ENCODE measurements around the gene CLK1. TPM values are rescaled to one million over a fixed set of nuclear protein-coding genes. Genes with fewer than 3 reads are reported as not detected.

CLK1 gene
- total RNA-seq, 1 donor from 2014 or later = 179 TPM

GRCh38 chr2:200811333-200812121 lies 52.9 kb downstream of the CLK1 start, which contains the start of gene BZW1:
Gene BZW1 (plus strand): TSS chr2:200811910. CDS start chr2:200813218, 1,308 bp downstream.
- DNase-seq = peak; percentile 99

- DNase-seq = no peak
Measured at GRCh38 chr2:200810998-200811332, 53.5 kb downstream of the CLK1 start.

GRCh38 chr2:200810252-200810997 lies 54.0 kb downstream of the CLK1 start:
- peak; percentile 13 for DNase-seq

- no peak for DNase-seq
Measured at GRCh38 chr2:200809506-200810251, 54.8 kb downstream of the CLK1 start.

Small RNAs within 50 kb of the gene (small RNA-seq; reads per million reads assigned to genes)
- gene RF00019 (ENCODE audit: low replicate concordance) (not detected), gene RNA5SP115 (ENCODE audit: low replicate concordance) (not detected), gene RNU6-312P (ENCODE audit: low replicate concordance) (not detected), gene RNU6-31P (ENCODE audit: low replicate concordance) (not detected), gene RNU6-762P (ENCODE audit: low replicate concordance) (not detected)

Other genes with a start within 250 kb of the CLK1 start
- gene BZW1, start 52.7 kb downstream of the CLK1 start, total RNA-seq = 246 TPM
- gene PPIL3, start 24.4 kb upstream of the CLK1 start, total RNA-seq = 49.1 TPM
- gene NIF3L1, start 24.7 kb upstream of the CLK1 start, total RNA-seq = 28.3 TPM
- gene ORC2, start 99.0 kb upstream of the CLK1 start, total RNA-seq = 22.1 TPM
- 22.3 TPM for gene HYCC2, start 207.0 kb upstream of the CLK1 start, total RNA-seq
- 74.9 TPM for gene NDUFB3, start 207.3 kb upstream of the CLK1 start, total RNA-seq

All from tongue (tissue), 3 donors.